Stimulated activated CD4-positive, alpha-beta T cell treated with anti-CD3 and anti-CD28 coated beads, Interleukin-1b, Interleukin-23, amount 100 ng/mL, for 4 hours (primary cell): ENCODE data around the gene LFNG.
"Not testable (repeated sequence)": the region's sequence is repeated elsewhere in the genome, so short reads cannot be mapped to it uniquely, and the experiment has no call there.

Experiments used
- DNase-seq, 2 donors: peaks; one replicate each; pipeline ENCODE4 v3.0.0-alpha.2; 2020; ENCODE audit warnings: low read depth in 2 of 2

Gene LFNG

GRCh38 chr7:2544541-2545188 lies 25.1 kb downstream of the LFNG start:
- no peak for DNase-seq

GRCh38 chr7:2545746-2546425 lies 26.3 kb downstream of the LFNG start:
- DNase-seq = no peak

GRCh38 chr7:2546776-2547586 lies 27.4 kb downstream of the LFNG start:
- DNase-seq = no peak

GRCh38 chr7:2551418-2551817 lies 31.8 kb downstream of the LFNG start:
- no peak for DNase-seq

- DNase-seq = no peak
Measured at GRCh38 chr7:2553108-2553507, 33.5 kb downstream of the LFNG start.

GRCh38 chr7:2553831-2554581 lies 34.4 kb downstream of the LFNG start:
- DNase-seq = no peak

- no peak for DNase-seq
Measured at GRCh38 chr7:2554661-2555111, 35.1 kb downstream of the LFNG start.

GRCh38 chr7:2555121-2556052 lies 35.8 kb downstream of the LFNG start, which contains the start of gene BRAT1:
Gene BRAT1 (minus strand): TSS chr7:2555524. CDS start chr7:2554431, 1,093 bp downstream.
- DNase-seq = peak; percentile 95 to 97

- DNase-seq = peak; percentile 84 to 91
Measured at GRCh38 chr7:2558629-2559282, 39.2 kb downstream of the LFNG start, which contains the start of gene IQCE. Gene IQCE (plus strand): TSS chr7:2558979. CDS start chr7:2559182, 203 bp downstream.

- DNase-seq = no peak
Measured at GRCh38 chr7:2559283-2559950, 39.8 kb downstream of the LFNG start.

GRCh38 chr7:2563955-2564354 lies 44.4 kb downstream of the LFNG start:
- DNase-seq = not testable (repeated sequence)

- no peak for DNase-seq
Measured at GRCh38 chr7:2564970-2565540, 45.5 kb downstream of the LFNG start.

GRCh38 chr7:2566348-2566889 lies 46.8 kb downstream of the LFNG start:
- no peak for DNase-seq

- DNase-seq = no peak
Measured at GRCh38 chr7:2566890-2567678, 47.5 kb downstream of the LFNG start.

- no peak for DNase-seq
Measured at GRCh38 chr7:2567679-2568278, 48.2 kb downstream of the LFNG start.

- no peak for DNase-seq
Measured at GRCh38 chr7:2568521-2569223, 49.1 kb downstream of the LFNG start.

- no peak for DNase-seq
Measured at GRCh38 chr7:2569421-2569820, 49.8 kb downstream of the LFNG start.
